HEK293T (cell line): ENCODE results near the gene SMG1.
"Not testable (repeated sequence)": the region's sequence is repeated elsewhere in the genome, so short reads cannot be mapped to it uniquely, and the experiment has no call there.

Source experiments
- CTCF ChIA-PET: fragments of 350-600 bp; formaldehyde crosslinking; extraction: SDS; loops from one replicate; lab custom pipeline; 2021; ENCODE audit warnings: antibody characterized with exemption, inconsistent platforms; lab: Yijun Ruan, JAX
- POLR2A ChIA-PET: fragments of 350-600 bp; formaldehyde crosslinking; extraction: SDS; loops from one replicate; lab custom pipeline; 2020; ENCODE audit warnings: antibody characterized with exemption, inconsistent platforms; lab: Yijun Ruan, JAX
- DNase-seq: peaks from one replicate; pipeline ENCODE4 v3.0.0; 2012; ENCODE audit warnings: mixed read lengths; ENCODE audit errors: extremely low spot score
- BHLHE40 ChIP-seq: fragments of 450-650 bp; IDR thresholded peaks from 2 replicates; pipeline ENCODE4 v1.6.1; 2016; ENCODE audit warnings: mild to moderate bottlenecking, moderate library complexity, borderline replicate concordance
- CTBP1 ChIP-seq: fragments of 450-650 bp; IDR thresholded peaks from 2 replicates; pipeline ENCODE4 v1.6.1; 2016; ENCODE audit warnings: borderline replicate concordance
- ELF4 ChIP-seq: fragments of 450-650 bp; IDR thresholded peaks from 2 replicates; pipeline ENCODE4 v1.6.1; 2017; ENCODE audit warnings: antibody characterized with exemption
- FOXA1 ChIP-seq: fragments of 450-650 bp; IDR thresholded peaks from 2 replicates; pipeline ENCODE4 v1.6.1; 2016; ENCODE audit warnings: mild to moderate bottlenecking
- FOXM1 ChIP-seq: fragments of 450-650 bp; IDR thresholded peaks from 2 replicates; pipeline ENCODE4 v1.6.1; 2017; ENCODE audit warnings: mild to moderate bottlenecking, borderline replicate concordance
- HDGF ChIP-seq: fragments of 450-650 bp; IDR thresholded peaks from 2 replicates; pipeline ENCODE4 v1.6.1; 2017; ENCODE audit warnings: antibody characterized with exemption, borderline replicate concordance
- L3MBTL2 ChIP-seq: fragments of 450-650 bp; conservative IDR thresholded peaks from 2 replicates; pipeline ENCODE4 v1.6.1; 2016; ENCODE audit warnings: mild to moderate bottlenecking
- LEF1 ChIP-seq: fragments of 450-650 bp; IDR thresholded peaks from 2 replicates; pipeline ENCODE4 v1.6.1; 2017; ENCODE audit warnings: mild to moderate bottlenecking, borderline replicate concordance
- NFRKB ChIP-seq: fragments of 450-650 bp; IDR thresholded peaks from 2 replicates; pipeline ENCODE4 v1.6.1; 2016; ENCODE audit warnings: mild to moderate bottlenecking, moderate library complexity
- SP1 ChIP-seq: fragments of 450-650 bp; IDR thresholded peaks from 2 replicates; pipeline ENCODE4 v1.6.1; 2017
- TARDBP ChIP-seq: fragments of 450-650 bp; IDR thresholded peaks from 2 replicates; pipeline ENCODE4 v1.6.1; 2016
- TF ChIP-seq, protein P1 (sequence below): fragments of 450-650 bp; IDR thresholded peaks from 2 replicates; pipeline ENCODE4 v1.6.1; 2016

SMG1 gene

DNA sequence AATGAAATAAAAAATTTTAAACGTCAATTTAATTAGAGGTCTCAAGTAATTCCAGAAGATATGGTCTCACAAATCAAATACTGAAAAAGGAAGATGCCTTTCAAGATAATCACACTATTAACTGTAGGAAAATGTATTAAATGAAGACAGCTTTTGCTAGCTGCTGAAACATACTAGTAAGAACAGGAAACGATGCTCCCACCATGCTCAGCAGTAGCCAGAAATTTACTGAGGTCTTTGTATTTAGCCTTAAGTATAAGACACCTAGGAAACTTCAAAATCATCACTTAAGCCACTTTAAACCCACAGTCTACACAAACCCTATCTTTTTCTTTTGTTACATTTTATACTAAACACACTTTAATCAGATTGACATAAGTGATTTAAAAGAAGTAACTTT, 16.6 kb downstream of the SMG1 start:
- CTCF ChIA-PET, DNase-seq, POLR2A ChIA-PET: not testable (repeated sequence)

DNA sequence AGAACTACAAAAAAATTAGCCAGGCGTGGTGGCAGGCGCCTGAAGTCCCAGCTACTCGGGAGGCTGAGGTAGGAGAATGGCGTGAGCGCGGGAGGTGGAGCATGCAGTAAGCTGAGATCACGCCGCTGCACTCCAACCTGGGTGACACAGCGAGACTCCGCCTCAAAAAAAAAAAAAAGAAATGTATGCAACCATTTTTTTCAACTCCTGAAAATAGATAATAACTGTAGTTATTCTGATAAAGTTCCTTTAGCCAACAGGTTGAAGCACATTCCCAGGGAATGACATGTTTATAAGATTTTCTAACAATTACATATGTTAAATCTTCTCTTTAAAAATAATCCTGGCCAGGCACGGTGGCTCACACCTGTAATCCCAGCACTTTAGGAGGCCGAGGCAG, 17.5 kb downstream of the SMG1 start:
- DNase-seq, CTCF ChIA-PET, POLR2A ChIA-PET: not testable (repeated sequence)

DNA sequence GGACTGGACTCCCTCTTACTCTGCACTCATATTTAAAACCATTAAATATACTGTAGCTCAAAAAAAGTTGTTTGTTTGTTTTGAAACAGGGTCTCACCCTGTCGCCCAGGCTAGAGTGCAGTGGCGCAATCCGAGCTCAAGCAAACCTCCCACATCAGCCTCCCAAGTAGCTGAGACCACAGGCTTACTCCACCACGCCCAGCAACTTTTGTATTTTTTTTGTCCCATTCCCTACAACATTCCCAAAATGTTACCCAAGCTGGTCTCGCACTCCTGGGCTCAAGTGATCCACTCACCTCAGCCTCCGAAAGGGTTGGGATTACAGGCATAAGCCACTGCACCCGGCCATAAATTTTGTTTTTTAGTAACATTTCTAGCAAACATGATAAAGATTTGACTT, 23.4 kb downstream of the SMG1 start:
- POLR2A ChIA-PET, CTCF ChIA-PET, DNase-seq: not testable (repeated sequence)

DNA sequence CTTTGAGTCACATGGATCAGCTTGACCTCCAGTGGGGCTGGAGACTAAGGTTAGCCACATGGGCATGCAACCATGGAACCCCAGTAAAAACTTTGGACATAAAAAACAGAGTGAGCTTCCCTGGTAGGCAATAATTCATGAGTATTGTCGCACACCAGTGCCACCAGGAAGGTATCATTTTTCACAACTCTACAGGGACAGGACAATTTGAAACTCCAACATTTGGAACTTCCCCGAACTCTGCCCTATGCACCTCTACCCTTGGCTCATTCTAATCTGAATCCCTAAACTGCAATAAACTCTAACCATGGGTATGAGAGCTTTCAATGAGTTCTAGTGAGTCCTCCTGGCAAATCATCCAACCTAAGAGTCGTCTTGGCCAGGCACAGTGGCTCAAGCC, 24.2 kb downstream of the SMG1 start:
- CTCF ChIA-PET, POLR2A ChIA-PET, DNase-seq: not testable (repeated sequence)

DNA sequence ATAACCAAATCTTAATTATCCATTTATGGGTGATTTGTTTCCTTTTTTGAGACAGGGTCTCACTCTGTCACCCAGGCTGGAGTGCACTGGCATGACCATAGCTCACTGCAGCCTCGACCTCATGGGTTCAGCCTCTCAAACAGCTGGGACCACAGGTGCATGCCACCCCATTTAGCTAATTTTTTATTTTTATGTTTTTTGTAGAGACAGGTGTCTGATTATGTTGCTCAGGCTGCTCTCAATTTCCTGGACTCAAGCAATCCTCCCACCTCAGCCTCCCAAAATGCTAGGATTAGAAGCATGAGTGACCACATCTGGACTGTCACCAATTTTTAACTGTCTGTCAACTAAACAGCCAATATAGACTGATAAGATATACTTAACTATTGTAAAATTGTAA, 25.0 kb downstream of the SMG1 start:
- DNase-seq, POLR2A ChIA-PET, CTCF ChIA-PET: not testable (repeated sequence)

DNA sequence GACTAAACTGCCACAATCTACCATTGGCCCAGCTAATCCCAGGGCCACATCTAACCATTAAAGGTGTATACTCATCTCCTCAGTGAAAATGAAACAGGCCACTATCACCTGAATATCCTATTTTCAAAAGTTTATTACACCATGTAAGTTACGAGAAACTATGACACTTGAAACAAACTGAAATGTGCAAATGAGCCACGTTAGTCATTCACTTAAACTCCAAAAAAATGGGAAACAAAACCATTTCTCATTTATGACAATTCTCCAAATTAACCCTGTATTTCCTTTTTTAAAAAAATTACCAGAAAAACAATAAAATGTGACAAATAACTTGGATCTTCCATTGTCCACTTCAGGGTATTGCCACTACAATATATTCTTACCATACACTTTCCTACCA, 41.8 kb downstream of the SMG1 start:
- POLR2A ChIA-PET = not testable (repeated sequence)

DNA sequence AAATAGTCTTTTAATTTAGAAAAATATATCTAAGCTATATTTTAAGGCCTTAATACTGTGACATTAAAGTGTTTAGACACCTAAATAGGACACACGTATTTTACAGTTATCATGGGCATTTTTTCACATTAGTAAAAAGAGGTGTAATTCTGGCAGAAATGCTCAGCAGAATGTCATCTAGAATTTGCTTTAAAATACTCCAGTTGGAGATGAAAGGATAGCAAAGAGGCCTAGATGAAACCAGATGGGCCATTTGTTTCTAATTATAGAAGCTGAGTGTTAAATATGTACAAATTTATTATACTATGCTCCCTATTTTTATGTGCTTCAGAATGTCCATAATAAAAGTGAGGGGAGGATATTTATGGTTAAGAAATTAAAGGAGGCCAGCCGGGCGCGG, 48.5 kb downstream of the SMG1 start:
- DNase-seq, POLR2A ChIA-PET, CTCF ChIA-PET: not testable (repeated sequence)

More for the DNA sequence above, 41.8 kb downstream of the SMG1 start:
- DNase-seq, CTCF ChIA-PET: not testable (repeated sequence)

DNA sequence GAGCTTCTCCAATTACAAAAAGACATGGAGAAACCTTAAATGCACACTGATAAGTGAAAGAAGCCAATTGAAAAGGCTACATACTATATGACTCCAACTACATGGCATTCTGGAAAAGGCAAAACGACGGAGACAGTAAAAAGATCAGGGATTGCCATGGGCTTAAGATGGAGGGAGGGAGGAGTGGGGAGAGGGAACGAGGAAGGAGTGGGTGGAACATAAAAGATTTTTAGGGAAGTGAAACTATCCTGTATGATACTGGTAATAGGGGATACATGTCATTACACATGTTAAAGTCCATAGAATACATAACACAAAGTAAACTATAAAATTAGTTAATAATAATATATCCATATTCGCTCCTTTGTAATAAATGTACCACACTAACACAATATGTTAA, 48.9 kb downstream of the SMG1 start:
- DNase-seq, CTCF ChIA-PET, POLR2A ChIA-PET: not testable (repeated sequence)

DNA sequence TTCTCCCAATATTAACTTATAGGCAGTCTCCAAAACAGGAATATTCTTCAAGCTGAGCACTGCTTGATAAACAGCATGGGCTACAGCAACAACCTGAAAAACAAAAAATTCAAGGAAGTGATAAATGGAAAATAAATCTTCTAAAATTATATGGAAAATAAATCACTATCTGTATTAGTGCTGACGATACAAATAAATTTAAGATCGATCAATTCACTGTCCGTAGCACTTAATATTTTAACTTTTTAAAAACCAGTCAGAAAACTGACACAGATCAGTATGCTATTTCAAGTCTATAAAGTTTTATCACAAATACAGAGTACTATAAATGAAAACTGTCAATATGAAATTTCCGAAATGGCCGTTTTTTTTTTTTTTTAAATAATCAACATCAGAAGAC, 49.9 kb downstream of the SMG1 start:
- POLR2A ChIA-PET, CTCF ChIA-PET, DNase-seq: not testable (repeated sequence)

DNA sequence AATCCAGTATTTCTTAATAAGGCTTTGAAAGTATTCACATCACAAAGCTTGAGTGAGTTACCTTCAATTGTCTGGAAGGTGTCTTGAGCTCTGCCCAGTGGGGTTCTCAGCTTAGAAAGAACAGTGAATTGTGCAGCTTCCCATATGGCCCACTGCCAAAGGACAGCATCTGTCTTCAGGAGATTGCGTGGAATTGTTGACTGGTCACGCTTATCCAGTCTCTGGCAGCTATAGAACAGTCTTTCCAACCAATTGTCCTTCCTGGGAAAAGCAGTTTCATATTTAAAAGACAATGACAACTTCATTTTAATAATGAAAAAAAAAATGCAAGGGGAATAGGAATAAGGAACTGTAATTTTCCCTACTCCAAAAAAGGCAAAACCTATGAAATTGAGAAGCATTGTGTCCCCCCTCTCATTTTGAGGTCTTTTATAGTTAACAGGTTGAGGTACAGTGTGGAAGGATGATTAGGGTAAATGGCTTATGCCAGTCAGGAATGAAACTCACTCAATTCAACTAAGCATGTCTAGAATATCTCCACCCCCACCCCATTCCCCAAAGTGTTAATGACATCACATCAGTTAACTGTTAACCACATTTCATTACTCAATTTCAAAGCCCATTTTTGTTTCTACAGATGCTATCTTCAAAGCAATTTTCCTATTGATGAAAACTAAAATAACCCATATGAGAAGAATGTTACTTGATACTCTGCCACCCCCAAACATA, 57.0 kb downstream of the SMG1 start:
- POLR2A ChIA-PET, DNase-seq, CTCF ChIA-PET: not testable (repeated sequence)

DNA sequence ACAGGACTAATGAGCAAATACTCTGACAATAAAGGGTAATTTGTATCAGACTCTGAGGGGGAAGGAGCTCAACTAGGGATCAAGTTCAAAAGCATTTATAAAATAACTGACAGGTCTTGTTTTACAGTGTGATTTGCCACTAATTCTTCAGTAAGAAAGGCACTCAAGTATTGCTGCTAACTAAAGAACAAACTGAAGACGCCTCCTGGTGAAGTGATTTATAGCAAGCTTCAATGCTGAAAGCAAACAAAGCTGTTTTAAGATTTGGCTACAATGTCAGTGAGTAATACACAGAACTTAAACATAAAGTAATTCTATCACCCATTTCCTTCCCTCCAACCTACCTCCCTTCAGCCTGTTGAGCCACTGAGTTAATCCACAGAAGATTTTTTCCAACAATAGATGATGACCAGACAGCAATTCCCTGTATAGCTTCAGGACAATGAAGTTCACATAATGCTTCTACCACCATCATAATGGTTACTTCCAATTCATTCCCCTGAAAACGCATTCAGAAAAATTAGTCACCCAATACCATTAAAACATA, 59.9 kb downstream of the SMG1 start:
- CTCF ChIA-PET, POLR2A ChIA-PET, DNase-seq: not testable (repeated sequence)

DNA sequence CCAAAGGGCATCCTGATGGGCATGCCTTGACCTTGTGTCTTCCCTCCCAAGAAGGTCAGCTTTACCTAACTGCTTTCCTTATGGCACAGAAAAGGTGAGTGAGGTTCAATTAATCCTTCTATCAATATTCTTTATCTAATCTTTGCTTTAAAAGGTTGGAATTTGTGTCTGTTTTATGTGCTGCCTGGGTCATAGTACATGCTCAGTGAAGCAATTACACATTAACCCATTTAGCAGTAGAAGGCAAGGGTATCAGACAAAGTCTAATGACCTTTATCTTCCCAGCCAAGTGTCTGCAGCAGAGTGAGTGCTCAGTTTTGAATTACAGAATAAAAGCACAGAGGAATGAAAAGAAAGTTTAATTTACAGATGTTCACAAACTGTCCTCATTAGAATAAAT, 63.3 kb downstream of the SMG1 start:
- DNase-seq, CTCF ChIA-PET, POLR2A ChIA-PET: not testable (repeated sequence)

DNA sequence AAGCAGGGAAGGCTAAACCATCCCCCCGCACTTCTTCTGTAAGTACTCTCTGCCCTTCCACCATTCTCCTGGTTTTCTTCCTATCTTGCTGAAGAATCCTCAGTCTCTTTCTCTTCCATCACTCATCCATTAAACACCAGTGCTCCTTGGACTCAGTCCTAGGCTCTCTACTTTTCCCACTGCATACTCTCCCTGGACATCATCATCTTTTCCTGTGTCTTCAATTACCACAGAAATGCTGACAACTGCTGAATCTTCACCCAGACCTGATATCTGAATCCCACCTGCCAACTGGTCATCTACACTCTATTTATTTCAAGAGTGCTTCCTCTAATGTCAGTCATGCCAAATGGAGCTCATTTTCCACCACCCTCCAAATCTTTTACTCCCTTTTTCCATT, 71.0 kb downstream of the SMG1 start:
- POLR2A ChIA-PET = no interaction called here
- TF ChIP-seq CTBP1 (no peak), FOXA1 (no peak), L3MBTL2 (no peak), ELF4 (no peak), FOXM1 (no peak), NFRKB (no peak), BHLHE40 (no peak), HDGF (no peak), SP1 (no peak), TARDBP (no peak), LEF1 (no peak)
- TF ChIP-seq, protein P1, sequence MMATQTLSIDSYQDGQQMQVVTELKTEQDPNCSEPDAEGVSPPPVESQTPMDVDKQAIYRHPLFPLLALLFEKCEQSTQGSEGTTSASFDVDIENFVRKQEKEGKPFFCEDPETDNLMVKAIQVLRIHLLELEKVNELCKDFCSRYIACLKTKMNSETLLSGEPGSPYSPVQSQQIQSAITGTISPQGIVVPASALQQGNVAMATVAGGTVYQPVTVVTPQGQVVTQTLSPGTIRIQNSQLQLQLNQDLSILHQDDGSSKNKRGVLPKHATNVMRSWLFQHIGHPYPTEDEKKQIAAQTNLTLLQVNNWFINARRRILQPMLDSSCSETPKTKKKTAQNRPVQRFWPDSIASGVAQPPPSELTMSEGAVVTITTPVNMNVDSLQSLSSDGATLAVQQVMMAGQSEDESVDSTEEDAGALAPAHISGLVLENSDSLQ = no peak
- CTCF ChIA-PET = no interaction called here
- DNase-seq = no peak
